HepG2 (cell line): ENCODE data around the gene CTIF. TPM values are rescaled to one million over a fixed set of nuclear protein-coding genes. Genes with fewer than 3 reads are reported as not detected.

Experiments
- E2F2 ChIP-seq: sonication (generic); formaldehyde crosslinking; IDR thresholded peaks from 2 replicates; pipeline ENCODE4 v1.4.0; 2020; ENCODE audit warnings: missing genetic modification reagents, borderline replicate concordance
- HBP1 ChIP-seq: IDR thresholded peaks from 2 replicates; pipeline ENCODE4 v1.6.1; 2016; ENCODE audit warnings: low read depth, control low read depth
- HNRNPH1 ChIP-seq: fragments of 200-400 bp; formaldehyde crosslinking; optimal IDR thresholded peaks from 2 replicates; pipeline ENCODE3; 2017; ENCODE audit warnings: mild to moderate bottlenecking, low read depth, low read length
- MNT ChIP-seq: fragments of 450-650 bp; IDR thresholded peaks from 2 replicates; pipeline ENCODE4 v1.6.1; 2016
- PCBP2 ChIP-seq: fragments of 200-400 bp; formaldehyde crosslinking; optimal IDR thresholded peaks from 2 replicates; pipeline ENCODE3; 2018; ENCODE audit warnings: low read length, low read depth; ENCODE audit not compliant: poor library complexity, severe bottlenecking
- RORA ChIP-seq: sonication (generic); formaldehyde crosslinking; IDR thresholded peaks from 2 replicates; pipeline ENCODE4 v1.5.0; 2020; ENCODE audit warnings: mild to moderate bottlenecking, missing genetic modification reagents, moderate library complexity
- SCMH1 ChIP-seq: sonication (generic); formaldehyde crosslinking; IDR thresholded peaks from 2 replicates; pipeline ENCODE4 v1.9.0; 2021; ENCODE audit warnings: missing genetic modification reagents, mild to moderate bottlenecking, borderline replicate concordance
- STAT6 ChIP-seq: sonication (generic); formaldehyde crosslinking; IDR thresholded peaks from 2 replicates; pipeline ENCODE4 v1.4.0; 2020; ENCODE audit warnings: missing genetic modification reagents, mild to moderate bottlenecking, borderline replicate concordance
- ZHX2 ChIP-seq, 2 experiments: sonication (generic) in 1 of 2; formaldehyde crosslinking in 1 of 2; IDR thresholded peaks; 2 replicates each; pipeline versions ENCODE4 v1.6.1 to v1.9.0; 2014 to 2022; ENCODE audit warnings: antibody characterized with exemption in 1 of 2, borderline replicate concordance in 1 of 2, inconsistent platforms in 1 of 2, low read depth in 1 of 2, missing genetic modification reagents in 1 of 2
- ZNF460 ChIP-seq: sonication (generic); formaldehyde crosslinking; IDR thresholded peaks from 2 replicates; pipeline ENCODE4 v1.5.1; 2020; ENCODE audit warnings: missing genetic modification reagents, mild to moderate bottlenecking, borderline replicate concordance
- ZNF564 ChIP-seq: sonication (generic); formaldehyde crosslinking; IDR thresholded peaks from 2 replicates; pipeline ENCODE4 v1.8.1; 2023; ENCODE audit warnings: mild to moderate bottlenecking, missing genetic modification reagents
- ZNF724P ChIP-seq: sonication (generic); formaldehyde crosslinking; IDR thresholded peaks from 2 replicates; pipeline ENCODE4 v1.8.0; 2022; ENCODE audit warnings: missing genetic modification reagents, borderline replicate concordance
- ZNF746 ChIP-seq: sonication (generic); formaldehyde crosslinking; IDR thresholded peaks from 2 replicates; pipeline ENCODE4 v1.8.0; 2022; ENCODE audit warnings: mild to moderate bottlenecking, missing genetic modification reagents
- ZNF790 ChIP-seq: sonication (generic); formaldehyde crosslinking; IDR thresholded peaks from 2 replicates; pipeline ENCODE4 v1.8.0; 2022; ENCODE audit warnings: missing genetic modification reagents, mild to moderate bottlenecking, borderline replicate concordance
- polyA plus RNA-seq, 8 experiments: library from polyadenylated mRNA; depleted of rRNA in 3 of 8; stranded (reverse) in 7 of 8; unstranded in 1 of 8; fragments of >200 nt; fragmentation: Illumina TruSeq in 4 of 8; extraction: Trizol in 4 of 8; gene quantifications; 2 replicates each; pipeline versions ENCODE4 v1.2.1 to v1.2.3, GENCODE V29; 2011 to 2016; ENCODE audit warnings: low read depth in 4 of 8, missing spikeins in 1 of 8, mixed read lengths in 1 of 8; ENCODE audit not compliant: insufficient read depth in 1 of 8
- total RNA-seq, 5 experiments: library from RNA; depleted of rRNA; stranded (reverse); fragments of >200 nt; fragmentation: Illumina TruSeq; extraction: Trizol; gene quantifications; 2 replicates each; pipeline ENCODE4 v1.2.3, GENCODE V29; 2016; ENCODE audit warnings: low read depth in 1 of 5

CTIF gene
- total and polyA plus RNA-seq, 2 of the 13 experiments (the other 11 are each of a cell fraction or from before 2014, with no cell fraction given) = 18.2 to 28.0 TPM

- TF ChIP-seq ZNF790 (CRISPR knock-in tag) (no peak), PCBP2 (no peak), ZNF564 (CRISPR knock-in tag) (no peak), ZNF724P (CRISPR knock-in tag) (no peak), RORA (CRISPR knock-in tag) (no peak), HBP1 (CRISPR knock-in tag) (no peak), MNT (peak; percentile 59; the same call in 1 of the 2 replicates), HNRNPH1 (no peak), STAT6 (CRISPR knock-in tag) (no peak), SCMH1 (CRISPR knock-in tag) (no peak), ZNF746 (CRISPR knock-in tag) (peak; percentile 86), E2F2 (CRISPR knock-in tag) (0 out of 2 replicates have a peak, but pooled peaks have one; percentile 45), ZNF460 (CRISPR knock-in tag) (no peak), ZHX2 (IDR thresholded peaks at IDR 0.05; ENCODE audit: low read depth) (no peak), ZHX2 (CRISPR knock-in tag; IDR thresholded peaks at IDR 0.05; ENCODE audit: borderline replicate concordance) (no peak)
These were observed at the start of gene CTIF (continued) for GRCh38 chr18:48538531-48539405.
